Mesothelial cell of epicardium (in vitro differentiated cells): ENCODE data around the gene LCE2C. TPM values are rescaled to one million over a fixed set of nuclear protein-coding genes. Genes with fewer than 3 reads are reported as not detected.
A peak's percentile ranks its signal among the peaks of the same experiment; 100 is the strongest.
"Not testable (repeated sequence)": the region's sequence is repeated elsewhere in the genome, so short reads cannot be mapped to it uniquely, and the experiment has no call there.

Source experiments
- DNase-seq, 2 experiments: peaks; one replicate each; pipeline ENCODE4 v3.0.0; 2021; ENCODE audit warnings: low spot score in 2 of 2; ENCODE audit not compliant: unreplicated experiment in 2 of 2
- H3K27ac Mint-ChIP-seq: 2 replicates; pipeline ENCODE4 v1.8.0; 2021; ENCODE audit warnings: mixed read lengths
- H3K27me3 Mint-ChIP-seq: 2 replicates; pipeline ENCODE4 v1.8.0; 2021; ENCODE audit warnings: low read depth, mixed read lengths
- H3K36me3 Mint-ChIP-seq: 2 replicates; pipeline ENCODE4 v1.8.0; 2021; ENCODE audit warnings: mixed read lengths
- H3K4me1 Mint-ChIP-seq: 2 replicates; pipeline ENCODE4 v1.8.0; 2021; ENCODE audit warnings: mixed read lengths
- H3K4me3 Mint-ChIP-seq: 2 replicates; pipeline ENCODE4 v1.8.0; 2021; ENCODE audit warnings: mild to moderate bottlenecking, moderate library complexity, mixed read lengths
- H3K9me3 Mint-ChIP-seq: 2 replicates; pipeline ENCODE4 v1.8.0; 2021; ENCODE audit warnings: mixed read lengths
- total RNA-seq: library from RNA; stranded (reverse); gene quantifications from 3 replicates; pipeline ENCODE4 v1.2.1, GENCODE V29; 2021
- TF ChIP-seq, protein P1 (sequence below): fragments of 200-600 bp; sonication (generic); IDR thresholded peaks from one replicate; pipeline ENCODE4 v1.5.0; 2021; ENCODE audit warnings: antibody characterized with exemption; ENCODE audit not compliant: unreplicated experiment

LCE2C gene
- total RNA-seq, 1 donor from 2014 or later: not detected

DNA sequence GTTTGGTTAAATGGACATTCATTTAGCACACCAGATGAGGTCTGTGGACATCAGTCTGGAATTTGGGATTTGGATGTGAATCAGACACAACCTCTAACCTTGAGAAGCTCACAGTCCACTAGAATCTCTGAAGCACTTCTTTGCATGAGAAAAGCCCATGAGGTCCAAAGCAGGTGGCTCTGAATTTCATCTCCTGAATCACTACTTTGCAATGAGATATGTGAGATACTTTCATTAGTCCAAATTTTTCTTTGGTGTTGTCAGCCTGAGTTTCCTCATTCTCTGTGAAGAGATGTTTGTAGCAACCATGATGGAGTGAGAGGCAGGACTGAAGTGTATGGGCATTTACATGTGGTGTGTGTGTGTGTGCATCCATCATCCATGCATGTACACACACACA is 28.4 kb upstream of the LCE2C start:
- TF ChIP-seq, protein P1, sequence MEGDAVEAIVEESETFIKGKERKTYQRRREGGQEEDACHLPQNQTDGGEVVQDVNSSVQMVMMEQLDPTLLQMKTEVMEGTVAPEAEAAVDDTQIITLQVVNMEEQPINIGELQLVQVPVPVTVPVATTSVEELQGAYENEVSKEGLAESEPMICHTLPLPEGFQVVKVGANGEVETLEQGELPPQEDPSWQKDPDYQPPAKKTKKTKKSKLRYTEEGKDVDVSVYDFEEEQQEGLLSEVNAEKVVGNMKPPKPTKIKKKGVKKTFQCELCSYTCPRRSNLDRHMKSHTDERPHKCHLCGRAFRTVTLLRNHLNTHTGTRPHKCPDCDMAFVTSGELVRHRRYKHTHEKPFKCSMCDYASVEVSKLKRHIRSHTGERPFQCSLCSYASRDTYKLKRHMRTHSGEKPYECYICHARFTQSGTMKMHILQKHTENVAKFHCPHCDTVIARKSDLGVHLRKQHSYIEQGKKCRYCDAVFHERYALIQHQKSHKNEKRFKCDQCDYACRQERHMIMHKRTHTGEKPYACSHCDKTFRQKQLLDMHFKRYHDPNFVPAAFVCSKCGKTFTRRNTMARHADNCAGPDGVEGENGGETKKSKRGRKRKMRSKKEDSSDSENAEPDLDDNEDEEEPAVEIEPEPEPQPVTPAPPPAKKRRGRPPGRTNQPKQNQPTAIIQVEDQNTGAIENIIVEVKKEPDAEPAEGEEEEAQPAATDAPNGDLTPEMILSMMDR: no peak

DNA sequence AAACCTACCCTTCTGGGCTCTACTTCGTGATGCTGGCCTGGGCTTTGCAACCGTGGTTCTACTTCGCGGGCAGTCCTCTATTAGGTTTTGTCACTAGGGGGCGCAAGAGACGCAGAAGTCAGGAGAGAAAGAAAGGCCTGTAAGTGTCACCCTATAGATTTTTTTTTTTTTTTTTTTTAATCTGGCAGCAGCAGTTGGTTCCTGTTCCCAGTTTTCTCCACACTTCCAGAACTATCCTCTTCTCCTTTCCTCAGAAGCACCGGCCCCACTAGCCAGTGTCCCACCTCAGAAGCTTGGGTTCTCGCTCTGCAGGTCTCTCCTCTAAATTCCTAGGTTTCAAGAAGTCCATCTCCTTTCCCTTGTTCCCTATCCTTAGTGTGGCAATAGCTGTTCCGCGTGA is 21.0 kb upstream of the LCE2C start:
- peaks cover 2% of the 10 kb centered on the region for H3K36me3 Mint-ChIP-seq
- no peak for DNase-seq
- H3K27me3 Mint-ChIP-seq: no peaks in the 10 kb centered on the region
- H3K4me1 Mint-ChIP-seq: no peaks in the 10 kb centered on the region
- TF ChIP-seq, protein P1: peak; percentile 12
- peaks cover 80% of the 10 kb centered on the region for H3K9me3 Mint-ChIP-seq
- H3K4me3 Mint-ChIP-seq: no peak overlapping the region
- no peak overlapping the region for H3K27ac Mint-ChIP-seq

More for the DNA sequence above, 28.4 kb upstream of the LCE2C start:
- H3K36me3 Mint-ChIP-seq: no peaks in the 10 kb centered on the region
- no peak overlapping the region for H3K27ac Mint-ChIP-seq
- DNase-seq: no peak
- H3K9me3 Mint-ChIP-seq: peaks cover 66% of the 10 kb centered on the region
- no peaks in the 10 kb centered on the region for H3K4me1 Mint-ChIP-seq
- H3K27me3 Mint-ChIP-seq: no peaks in the 10 kb centered on the region
- H3K4me3 Mint-ChIP-seq: no peak overlapping the region

DNA sequence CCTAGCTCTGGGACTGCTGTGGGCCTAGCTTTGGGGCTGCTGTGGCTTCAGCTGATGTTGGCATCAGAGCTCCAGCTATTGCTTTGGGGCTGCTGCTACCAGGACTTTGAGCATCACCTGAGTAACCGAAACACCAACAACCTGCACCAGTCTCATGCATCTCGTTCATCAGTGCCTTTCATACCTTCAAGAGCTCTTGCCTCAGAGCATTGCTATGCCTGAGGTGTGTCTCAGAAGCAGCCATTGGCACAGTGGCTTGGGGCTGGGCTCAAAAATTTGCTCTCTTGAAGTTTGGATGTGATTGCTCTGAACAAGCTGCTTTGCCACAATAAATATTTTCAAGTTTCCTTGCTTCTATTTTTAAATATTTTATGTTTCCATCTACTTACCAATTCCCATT is 18.6 kb upstream of the LCE2C start:
- H3K36me3 Mint-ChIP-seq: peaks cover 2% of the 10 kb centered on the region
- H3K4me1 Mint-ChIP-seq: no peaks in the 10 kb centered on the region
- no peak overlapping the region for H3K4me3 Mint-ChIP-seq
- no peak overlapping the region for H3K27ac Mint-ChIP-seq
- H3K9me3 Mint-ChIP-seq: peaks cover 78% of the 10 kb centered on the region
- TF ChIP-seq, protein P1: no peak
- H3K27me3 Mint-ChIP-seq: no peaks in the 10 kb centered on the region
- DNase-seq: no peak

DNA sequence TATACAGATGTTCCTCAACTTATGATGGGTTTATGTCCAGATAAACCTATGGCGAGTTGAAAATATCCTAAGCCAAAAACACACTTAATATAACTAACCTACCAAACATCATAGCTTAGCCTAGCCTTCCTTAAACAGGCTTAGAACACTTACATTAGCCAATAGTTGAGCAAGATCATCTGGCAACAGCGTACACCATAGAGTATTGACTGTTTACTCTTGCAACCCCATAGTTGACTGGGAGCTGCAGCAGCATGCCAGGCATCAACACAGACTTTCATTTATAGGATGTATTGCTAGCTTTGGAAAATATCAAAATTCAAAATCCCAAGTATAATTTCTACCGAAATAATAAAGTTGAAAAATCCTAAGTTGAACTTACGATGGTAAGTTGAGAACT is 17.4 kb upstream of the LCE2C start:
- TF ChIP-seq, protein P1: no peak
- Mint-ChIP-seq H3K36me3 (peaks cover 2% of the 10 kb centered on the region), H3K4me1 (no peaks in the 10 kb centered on the region), H3K9me3 (peaks cover 78% of the 10 kb centered on the region), H3K27ac (no peak overlapping the region), H3K4me3 (no peak overlapping the region), H3K27me3 (no peaks in the 10 kb centered on the region)
- DNase-seq: no peak

DNA sequence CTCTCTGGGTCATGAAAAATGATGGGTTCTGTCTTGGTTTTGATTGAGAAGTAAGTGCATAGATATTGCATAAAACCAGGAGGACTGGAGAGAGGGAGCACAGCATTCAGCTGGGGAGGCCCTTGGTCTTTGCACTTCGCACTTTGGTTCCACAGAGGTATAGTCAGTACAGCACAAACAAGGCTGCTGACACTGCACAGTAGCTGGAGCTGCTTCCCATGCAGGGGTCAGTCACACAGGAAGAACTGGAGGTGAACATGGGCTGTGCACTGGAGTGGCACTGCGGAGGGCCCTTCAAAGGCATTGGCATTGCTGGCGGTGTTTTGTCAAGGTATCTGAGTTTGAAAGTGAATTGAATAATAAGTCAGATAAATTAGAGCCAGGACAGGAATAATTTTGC is 16.4 kb upstream of the LCE2C start:
- TF ChIP-seq, protein P1: no peak
- Mint-ChIP-seq H3K4me1 (no peaks in the 10 kb centered on the region), H3K27ac (no peak overlapping the region), H3K36me3 (peaks cover 2% of the 10 kb centered on the region), H3K9me3 (peaks cover 76% of the 10 kb centered on the region), H3K4me3 (no peak overlapping the region), H3K27me3 (no peaks in the 10 kb centered on the region)
- no peak for DNase-seq

DNA sequence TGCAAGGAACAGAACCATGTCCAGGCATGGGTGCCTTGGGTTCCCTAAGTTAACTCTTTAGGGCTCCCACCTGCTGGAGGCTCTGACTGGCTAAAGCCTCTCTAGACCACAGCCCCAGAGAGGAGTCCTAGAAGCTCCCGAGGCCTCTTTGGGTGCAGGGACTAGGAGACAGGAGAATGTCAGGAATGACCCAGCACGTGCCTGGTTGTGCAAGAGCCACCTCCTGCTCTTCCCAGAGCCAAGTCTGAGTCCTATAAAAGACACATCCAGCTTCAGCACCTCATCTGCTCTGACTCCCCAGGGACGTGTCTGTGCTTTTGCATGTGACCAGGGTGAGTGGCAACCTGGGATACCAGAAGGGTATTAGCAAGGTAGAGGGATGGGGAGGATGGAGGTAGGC is 12.0 kb upstream of the LCE2C start, which contains the start of gene LCE2D:
LCE2D (plus strand) TSS at position 283 of the 400 bp plus-strand sequence. CDS start 726 bp downstream, outside the sequence.
- Mint-ChIP-seq H3K27ac (no peak within 1 kb of the TSS), H3K9me3 (peaks cover 73% of the 10 kb centered on the region), H3K27me3 (no peaks in the 10 kb centered on the region), H3K4me3 (no peak within 1 kb of the TSS), H3K36me3 (peaks cover 2% of the 10 kb centered on the region), H3K4me1 (no peaks in the 10 kb centered on the region)
- no peak for DNase-seq
- TF ChIP-seq, protein P1: no peak

DNA sequence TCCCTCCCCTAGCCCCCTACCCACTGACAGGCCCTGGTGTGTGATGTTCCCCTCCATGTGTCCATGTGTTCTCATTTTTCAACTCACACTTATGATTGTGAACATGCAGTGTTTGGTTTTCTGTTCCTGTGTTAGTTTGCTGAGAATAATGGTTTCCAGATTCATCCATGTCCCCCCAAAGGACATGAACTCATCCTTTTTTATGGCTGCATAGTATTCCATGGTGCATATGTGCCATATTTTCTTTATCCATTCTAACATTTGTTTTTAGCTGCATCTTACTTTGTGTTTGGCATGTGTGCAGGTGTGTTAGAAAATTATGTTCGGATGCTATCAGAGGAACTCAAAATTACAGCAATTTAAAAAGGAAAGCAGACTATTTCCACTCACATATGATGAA is 8.9 kb upstream of the LCE2C start:
- not testable (repeated sequence) for H3K27me3 Mint-ChIP-seq

More for the DNA sequence above, 8.9 kb upstream of the LCE2C start:
- peaks cover 76% of the 10 kb centered on the region for H3K9me3 Mint-ChIP-seq
- not testable (repeated sequence) for H3K4me1 Mint-ChIP-seq, DNase-seq, H3K36me3 Mint-ChIP-seq, H3K4me3 Mint-ChIP-seq, H3K27ac Mint-ChIP-seq
